H1 (cell line): Measurements from ENCODE around the gene PHLDA1.

Experiments
- POLR2AphosphoS5 ChIP-seq: IDR thresholded peaks from 2 replicates; pipeline ENCODE4 v1.6.1; 2011; ENCODE audit warnings: low read depth, low read length
- TF ChIP-seq, protein P1 (sequence below), 3 experiments: IDR thresholded peaks; 1 replicate in 2 of 3; 2 replicates in 1 of 3; pipeline versions ENCODE4 v1.5.1 to v1.6.1; 2011; ENCODE audit warnings: low read length in 3 of 3, mild to moderate bottlenecking in 3 of 3, inconsistent platforms in 2 of 3, low read depth in 1 of 3, moderate library complexity in 1 of 3; ENCODE audit not compliant: insufficient read depth in 1 of 3; ENCODE audit errors: control extremely low read depth in 1 of 3
- TF ChIP-seq, protein P2 (sequence below): fragments of 300-600 bp; sonication (generic); IDR thresholded peaks from 2 replicates; pipeline ENCODE4 v1.7.1; 2012; ENCODE audit warnings: low read length, moderate library complexity, mild to moderate bottlenecking, inconsistent platforms; ENCODE audit not compliant: insufficient replicate concordance

- TF ChIP-seq, protein P1, sequence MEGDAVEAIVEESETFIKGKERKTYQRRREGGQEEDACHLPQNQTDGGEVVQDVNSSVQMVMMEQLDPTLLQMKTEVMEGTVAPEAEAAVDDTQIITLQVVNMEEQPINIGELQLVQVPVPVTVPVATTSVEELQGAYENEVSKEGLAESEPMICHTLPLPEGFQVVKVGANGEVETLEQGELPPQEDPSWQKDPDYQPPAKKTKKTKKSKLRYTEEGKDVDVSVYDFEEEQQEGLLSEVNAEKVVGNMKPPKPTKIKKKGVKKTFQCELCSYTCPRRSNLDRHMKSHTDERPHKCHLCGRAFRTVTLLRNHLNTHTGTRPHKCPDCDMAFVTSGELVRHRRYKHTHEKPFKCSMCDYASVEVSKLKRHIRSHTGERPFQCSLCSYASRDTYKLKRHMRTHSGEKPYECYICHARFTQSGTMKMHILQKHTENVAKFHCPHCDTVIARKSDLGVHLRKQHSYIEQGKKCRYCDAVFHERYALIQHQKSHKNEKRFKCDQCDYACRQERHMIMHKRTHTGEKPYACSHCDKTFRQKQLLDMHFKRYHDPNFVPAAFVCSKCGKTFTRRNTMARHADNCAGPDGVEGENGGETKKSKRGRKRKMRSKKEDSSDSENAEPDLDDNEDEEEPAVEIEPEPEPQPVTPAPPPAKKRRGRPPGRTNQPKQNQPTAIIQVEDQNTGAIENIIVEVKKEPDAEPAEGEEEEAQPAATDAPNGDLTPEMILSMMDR (IDR thresholded peaks at IDR 0.05; ENCODE audit: control extremely low read depth in 1 of 3, insufficient read depth in 1 of 3, low read depth in 1 of 3, low read length in 3 of 3): no peak
- TF ChIP-seq POLR2AphosphoS5: no peak
- TF ChIP-seq, protein P2, sequence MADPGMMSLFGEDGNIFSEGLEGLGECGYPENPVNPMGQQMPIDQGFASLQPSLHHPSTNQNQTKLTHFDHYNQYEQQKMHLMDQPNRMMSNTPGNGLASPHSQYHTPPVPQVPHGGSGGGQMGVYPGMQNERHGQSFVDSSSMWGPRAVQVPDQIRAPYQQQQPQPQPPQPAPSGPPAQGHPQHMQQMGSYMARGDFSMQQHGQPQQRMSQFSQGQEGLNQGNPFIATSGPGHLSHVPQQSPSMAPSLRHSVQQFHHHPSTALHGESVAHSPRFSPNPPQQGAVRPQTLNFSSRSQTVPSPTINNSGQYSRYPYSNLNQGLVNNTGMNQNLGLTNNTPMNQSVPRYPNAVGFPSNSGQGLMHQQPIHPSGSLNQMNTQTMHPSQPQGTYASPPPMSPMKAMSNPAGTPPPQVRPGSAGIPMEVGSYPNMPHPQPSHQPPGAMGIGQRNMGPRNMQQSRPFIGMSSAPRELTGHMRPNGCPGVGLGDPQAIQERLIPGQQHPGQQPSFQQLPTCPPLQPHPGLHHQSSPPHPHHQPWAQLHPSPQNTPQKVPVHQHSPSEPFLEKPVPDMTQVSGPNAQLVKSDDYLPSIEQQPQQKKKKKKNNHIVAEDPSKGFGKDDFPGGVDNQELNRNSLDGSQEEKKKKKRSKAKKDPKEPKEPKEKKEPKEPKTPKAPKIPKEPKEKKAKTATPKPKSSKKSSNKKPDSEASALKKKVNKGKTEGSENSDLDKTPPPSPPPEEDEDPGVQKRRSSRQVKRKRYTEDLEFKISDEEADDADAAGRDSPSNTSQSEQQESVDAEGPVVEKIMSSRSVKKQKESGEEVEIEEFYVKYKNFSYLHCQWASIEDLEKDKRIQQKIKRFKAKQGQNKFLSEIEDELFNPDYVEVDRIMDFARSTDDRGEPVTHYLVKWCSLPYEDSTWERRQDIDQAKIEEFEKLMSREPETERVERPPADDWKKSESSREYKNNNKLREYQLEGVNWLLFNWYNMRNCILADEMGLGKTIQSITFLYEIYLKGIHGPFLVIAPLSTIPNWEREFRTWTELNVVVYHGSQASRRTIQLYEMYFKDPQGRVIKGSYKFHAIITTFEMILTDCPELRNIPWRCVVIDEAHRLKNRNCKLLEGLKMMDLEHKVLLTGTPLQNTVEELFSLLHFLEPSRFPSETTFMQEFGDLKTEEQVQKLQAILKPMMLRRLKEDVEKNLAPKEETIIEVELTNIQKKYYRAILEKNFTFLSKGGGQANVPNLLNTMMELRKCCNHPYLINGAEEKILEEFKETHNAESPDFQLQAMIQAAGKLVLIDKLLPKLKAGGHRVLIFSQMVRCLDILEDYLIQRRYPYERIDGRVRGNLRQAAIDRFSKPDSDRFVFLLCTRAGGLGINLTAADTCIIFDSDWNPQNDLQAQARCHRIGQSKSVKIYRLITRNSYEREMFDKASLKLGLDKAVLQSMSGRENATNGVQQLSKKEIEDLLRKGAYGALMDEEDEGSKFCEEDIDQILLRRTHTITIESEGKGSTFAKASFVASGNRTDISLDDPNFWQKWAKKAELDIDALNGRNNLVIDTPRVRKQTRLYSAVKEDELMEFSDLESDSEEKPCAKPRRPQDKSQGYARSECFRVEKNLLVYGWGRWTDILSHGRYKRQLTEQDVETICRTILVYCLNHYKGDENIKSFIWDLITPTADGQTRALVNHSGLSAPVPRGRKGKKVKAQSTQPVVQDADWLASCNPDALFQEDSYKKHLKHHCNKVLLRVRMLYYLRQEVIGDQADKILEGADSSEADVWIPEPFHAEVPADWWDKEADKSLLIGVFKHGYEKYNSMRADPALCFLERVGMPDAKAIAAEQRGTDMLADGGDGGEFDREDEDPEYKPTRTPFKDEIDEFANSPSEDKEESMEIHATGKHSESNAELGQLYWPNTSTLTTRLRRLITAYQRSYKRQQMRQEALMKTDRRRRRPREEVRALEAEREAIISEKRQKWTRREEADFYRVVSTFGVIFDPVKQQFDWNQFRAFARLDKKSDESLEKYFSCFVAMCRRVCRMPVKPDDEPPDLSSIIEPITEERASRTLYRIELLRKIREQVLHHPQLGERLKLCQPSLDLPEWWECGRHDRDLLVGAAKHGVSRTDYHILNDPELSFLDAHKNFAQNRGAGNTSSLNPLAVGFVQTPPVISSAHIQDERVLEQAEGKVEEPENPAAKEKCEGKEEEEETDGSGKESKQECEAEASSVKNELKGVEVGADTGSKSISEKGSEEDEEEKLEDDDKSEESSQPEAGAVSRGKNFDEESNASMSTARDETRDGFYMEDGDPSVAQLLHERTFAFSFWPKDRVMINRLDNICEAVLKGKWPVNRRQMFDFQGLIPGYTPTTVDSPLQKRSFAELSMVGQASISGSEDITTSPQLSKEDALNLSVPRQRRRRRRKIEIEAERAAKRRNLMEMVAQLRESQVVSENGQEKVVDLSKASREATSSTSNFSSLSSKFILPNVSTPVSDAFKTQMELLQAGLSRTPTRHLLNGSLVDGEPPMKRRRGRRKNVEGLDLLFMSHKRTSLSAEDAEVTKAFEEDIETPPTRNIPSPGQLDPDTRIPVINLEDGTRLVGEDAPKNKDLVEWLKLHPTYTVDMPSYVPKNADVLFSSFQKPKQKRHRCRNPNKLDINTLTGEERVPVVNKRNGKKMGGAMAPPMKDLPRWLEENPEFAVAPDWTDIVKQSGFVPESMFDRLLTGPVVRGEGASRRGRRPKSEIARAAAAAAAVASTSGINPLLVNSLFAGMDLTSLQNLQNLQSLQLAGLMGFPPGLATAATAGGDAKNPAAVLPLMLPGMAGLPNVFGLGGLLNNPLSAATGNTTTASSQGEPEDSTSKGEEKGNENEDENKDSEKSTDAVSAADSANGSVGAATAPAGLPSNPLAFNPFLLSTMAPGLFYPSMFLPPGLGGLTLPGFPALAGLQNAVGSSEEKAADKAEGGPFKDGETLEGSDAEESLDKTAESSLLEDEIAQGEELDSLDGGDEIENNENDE: no peak
Measured at GRCh38 chr12:76065917-76066316, 34.3 kb upstream of the PHLDA1 start.
